GM12878 (cell line): ENCODE measurements around the gene EHD1. TPM values are rescaled to one million over a fixed set of nuclear protein-coding genes. Genes with fewer than 3 reads are reported as not detected.

ENCODE experiments used
- ATAC-seq: fragments of 200-7000 bp; cut with Tn5 transposase; 3 replicates; pipeline ENCODE4 v1.9.1; 2020; ENCODE audit warnings: mild to moderate bottlenecking, moderate library complexity
- BruUV-seq: library from RNA; stranded (reverse); fragments of 400-500 nt; replicated peaks from 2 replicates; lab custom pipeline; 2021; lab: Mats Ljungman, UMichigan
- CTCF ChIA-PET: fragments of 300-600 bp; sonication (Branson Sonifier 250); formaldehyde crosslinking; extraction: SDS; loops from one replicate; lab custom pipeline; 2021; ENCODE audit warnings: inconsistent platforms; lab: Yijun Ruan, JAX
- POLR2A ChIA-PET: fragments of 350-600 bp; formaldehyde crosslinking; extraction: SDS; loops from one replicate; lab custom pipeline; 2021; ENCODE audit warnings: inconsistent platforms; lab: Charles Lee
- RAD21 ChIA-PET: fragments of 300-600 bp; sonication (Branson Sonifier 250); formaldehyde crosslinking; loops from one replicate; lab custom pipeline; 2023; ENCODE audit warnings: antibody characterized with exemption; ENCODE audit not compliant: unreplicated experiment; lab: Charles Lee
- SMC1A ChIA-PET: fragments of 300-600 bp; sonication (Branson Sonifier 250); formaldehyde crosslinking; loops from one replicate; lab custom pipeline; 2023; ENCODE audit not compliant: unreplicated experiment, uncharacterized antibody; lab: Charles Lee
- DNase-seq: peaks from one replicate; pipeline ENCODE4 v3.0.0-alpha.2; 2011; ENCODE audit warnings: low read depth, low spot score
- FAIRE-seq: peaks from 3 replicates; lab custom pipeline; 2011; peaks lifted over from hg19 to GRCh38; lab: Jason Lieb, UNC
- H2AFZ ChIP-seq: 2 replicates; pipeline ENCODE4 v1.6.0; 2011; ENCODE audit warnings: low read depth, low read length, control low read depth; ENCODE audit not compliant: control insufficient read depth
- H3K27ac ChIP-seq: 2 replicates; pipeline ENCODE4 v1.5.1; 2011; ENCODE audit warnings: control low read depth; ENCODE audit not compliant: control insufficient read depth, insufficient read depth
- H3K27me3 ChIP-seq, 2 experiments: replicated peaks in 1 of 2; 2 replicates each; pipeline versions ENCODE4 v1.6.0 to v1.6.1; 2011; ENCODE audit warnings: low read length in 1 of 2; ENCODE audit not compliant: control insufficient read depth in 2 of 2, insufficient read depth in 2 of 2
- H3K36me3 ChIP-seq, 2 experiments: 2 replicates each; pipeline ENCODE4 v1.5.1; 2011; ENCODE audit warnings: low read length in 1 of 2; ENCODE audit not compliant: control insufficient read depth in 2 of 2, insufficient read depth in 2 of 2
- H3K4me1 ChIP-seq: 2 replicates; pipeline ENCODE4 v1.6.1; 2011; ENCODE audit warnings: mild to moderate bottlenecking, low read length, moderate library complexity, mixed read lengths; ENCODE audit not compliant: control insufficient read depth, insufficient read depth
- H3K4me2 ChIP-seq: 2 replicates; pipeline ENCODE4 v1.6.0; 2011; ENCODE audit warnings: control low read depth; ENCODE audit not compliant: control insufficient read depth, insufficient read depth
- H3K4me3 ChIP-seq: fragments of 200-600 bp; sonication (generic); 2 replicates; pipeline ENCODE4 v1.5.1; 2016
- H3K79me2 ChIP-seq: 2 replicates; pipeline ENCODE4 v1.6.0; 2011; ENCODE audit warnings: low read length; ENCODE audit not compliant: control insufficient read depth, insufficient read depth
- H3K9ac ChIP-seq: 2 replicates; pipeline ENCODE4 v1.8.0; 2011; ENCODE audit warnings: low read length, control low read depth, mixed read lengths; ENCODE audit not compliant: control insufficient read depth, insufficient read depth
- H3K9me3 ChIP-seq: replicated peaks from 3 replicates; pipeline ENCODE4 v1.5.1; 2011; ENCODE audit warnings: mild to moderate bottlenecking, low read length; ENCODE audit not compliant: control insufficient read depth, insufficient read depth
- H4K20me1 ChIP-seq: 2 replicates; pipeline ENCODE4 v1.6.0; 2011; ENCODE audit not compliant: control insufficient read depth, insufficient read depth
- CBX3 ChIP-seq: fragments of 200-600 bp; sonication (generic); IDR thresholded peaks from 2 replicates; pipeline ENCODE4 v1.6.1; 2016; ENCODE audit warnings: low read depth, borderline replicate concordance
- HDGF ChIP-seq: fragments of 450-650 bp; IDR thresholded peaks from 2 replicates; pipeline ENCODE4 v1.6.1; 2016; ENCODE audit warnings: antibody characterized with exemption
- JUNB ChIP-seq: IDR thresholded peaks from 2 replicates; pipeline ENCODE4 v1.6.1; 2016; ENCODE audit warnings: antibody characterized with exemption, mild to moderate bottlenecking
- LARP7 ChIP-seq: fragments of 450-650 bp; IDR thresholded peaks from 2 replicates; pipeline ENCODE4 v1.6.1; 2017; ENCODE audit warnings: mild to moderate bottlenecking
- MXI1 ChIP-seq: fragments of 150-350 bp; IDR thresholded peaks from 2 replicates; pipeline ENCODE4 v1.6.1; 2011; ENCODE audit warnings: low read depth, mild to moderate bottlenecking, inconsistent platforms, low read length, improper control_type of control experiment
- NKRF ChIP-seq: fragments of 450-650 bp; conservative IDR thresholded peaks from 2 replicates; pipeline ENCODE4 v1.6.1; 2017; ENCODE audit warnings: mild to moderate bottlenecking, moderate library complexity
- RAD51 ChIP-seq: fragments of 450-650 bp; IDR thresholded peaks from 2 replicates; pipeline ENCODE4 v1.6.1; 2016; ENCODE audit warnings: moderate library complexity, mild to moderate bottlenecking, inconsistent platforms
- REST ChIP-seq: IDR thresholded peaks from 2 replicates; pipeline ENCODE4 v1.6.1; 2012; ENCODE audit warnings: mild to moderate bottlenecking, low read depth, low read length
- RFX5 ChIP-seq: IDR thresholded peaks from 2 replicates; pipeline ENCODE4 v1.6.1; 2011; ENCODE audit warnings: low read depth, low read length, improper control_type of control experiment
- SP1 ChIP-seq: IDR thresholded peaks from one replicate; pipeline ENCODE4 v1.6.1; 2011; ENCODE audit warnings: low read depth, low read length
- WRNIP1 ChIP-seq: IDR thresholded peaks from 2 replicates; pipeline ENCODE4 v1.6.1; 2011; ENCODE audit warnings: low read depth, low read length, improper control_type of control experiment, borderline replicate concordance
- YBX1 ChIP-seq: fragments of 450-650 bp; IDR thresholded peaks from 2 replicates; pipeline ENCODE4 v1.6.1; 2016; ENCODE audit warnings: antibody characterized with exemption
- ZBTB33 ChIP-seq: fragments of 450-650 bp; IDR thresholded peaks from 2 replicates; pipeline ENCODE4 v1.6.1; 2017; ENCODE audit warnings: mild to moderate bottlenecking
- ZBTB40 ChIP-seq: fragments of 450-650 bp; IDR thresholded peaks from 2 replicates; pipeline ENCODE4 v1.6.1; 2016; ENCODE audit warnings: mild to moderate bottlenecking, moderate library complexity, borderline replicate concordance
- WGBS: methylation state at CpG from one replicate; pipeline ENCODE4 v1.1.6; 2016; ENCODE audit warnings: low lambda C conversion rate; ENCODE audit not compliant: insufficient replicate concordance, insufficient coverage; ENCODE audit errors: missing lambda C conversion rate; 5-methylcytosine and 5-hydroxymethylcytosine counted together
- in situ Hi-C: fragments of 300-500 bp; cut with MboI; formaldehyde crosslinking; loops from 9 replicates; pipeline ENCODE4 v1.14.3; 2018; ENCODE audit warnings: mixed read lengths
- intact Hi-C: fragments of 100-400 bp; cut with micrococcal nuclease; formaldehyde crosslinking; loops from one replicate; pipeline ENCODE4 v1.14.2; 2022; ENCODE audit not compliant: unreplicated experiment
- polyA plus RNA-seq, 11 experiments: library from polyadenylated mRNA; depleted of rRNA in 4 of 11; unstranded in 6 of 11; stranded (reverse) in 5 of 11; fragments of >200 nt; fragmentation: Nextera tagmentation in 4 of 11; fragmentation: Illumina TruSeq in 1 of 11; extraction: Ambion mirVana in 4 of 11; extraction: Trizol in 1 of 11; gene quantifications; 1 replicate in 1 of 11; 2 replicates in 10 of 11; pipeline versions ENCODE4 v1.2.1 to v1.2.3, GENCODE V29; 2011 to 2016; ENCODE audit warnings: inconsistent platforms in 2 of 11, missing spikeins in 2 of 11, low read depth in 1 of 11
- total RNA-seq, 4 experiments: library from RNA; depleted of rRNA in 3 of 4; stranded (reverse); fragments of >200 nt in 3 of 4; fragmentation: Illumina TruSeq in 1 of 4; extraction: Trizol in 1 of 4; gene quantifications; 2 replicates each; pipeline versions ENCODE4 v1.2.1 to v1.2.3, GENCODE V29; 2013 to 2021

EHD1 gene
- total and polyA plus RNA-seq, 10 of the 15 experiments (the other 5 are each of a cell fraction or from before 2014, with no cell fraction given) = 1.0 to 165 (median 66.5) TPM

GRCh38 chr11:64920124-64920523 is 41.7 kb upstream of the EHD1 start:
- in situ Hi-C loops = no loop called here
- no TSS peak for BruUV-seq
- 44% methylated on average over 2 of the region's 2 CpGs for WGBS
- no peak for TF ChIP-seq WRNIP1
- no peak for TF ChIP-seq HDGF
- no peak for TF ChIP-seq RFX5
- no peak for TF ChIP-seq JUNB
- no peak for TF ChIP-seq YBX1
- TF ChIP-seq REST = no peak
- TF ChIP-seq LARP7 = no peak
- no peak for TF ChIP-seq ZBTB40
- TF ChIP-seq RAD51 = no peak
- no peak for TF ChIP-seq SP1
- no peak for TF ChIP-seq NKRF
- TF ChIP-seq ZBTB33 = no peak
- TF ChIP-seq MXI1 = no peak
- no peak for TF ChIP-seq CBX3

More at GRCh38 chr11:64920124-64920523, 41.7 kb upstream of the EHD1 start:
- POLR2A ChIA-PET = interaction anchor here (0.6 kb wide), 1 partner anchor 68 kb away, joined by 3 read pairs; no protein-coding TSS in a partner anchor
- ATAC-seq (no peak), FAIRE-seq (no peak), DNase-seq (no peak)
- RAD21 ChIA-PET = no interaction called here
- H2AFZ ChIP-seq = no peak overlapping the region; the same call in 1 of the 2 replicates
- peaks cover 12% of the 10 kb centered on the region for H3K4me1 ChIP-seq
- H3K4me2 ChIP-seq = no peak overlapping the region
- H3K4me3 ChIP-seq = no peak overlapping the region
- H3K27ac ChIP-seq = no peak overlapping the region
- intact Hi-C loops = no loop called here
- H3K36me3 ChIP-seq = no peaks in the 10 kb centered on the region
- H4K20me1 ChIP-seq = no peaks in the 10 kb centered on the region
- CTCF ChIA-PET = interaction anchor here (1.0 kb wide), 1 partner anchor 69 kb away, joined by 3 read pairs; no protein-coding TSS in a partner anchor
- peaks cover 11% of the 10 kb centered on the region for H3K79me2 ChIP-seq
- H3K9ac ChIP-seq = no peak overlapping the region
- no peaks in the 10 kb centered on the region for H3K27me3 ChIP-seq
- SMC1A ChIA-PET = interaction anchor here (1.3 kb wide), 1 partner anchor 24 kb away, joined by 4 read pairs; no protein-coding TSS in a partner anchor
- no peaks in the 10 kb centered on the region for H3K9me3 ChIP-seq
